GM19452 (cell line): ENCODE measurements around the gene ITGB7.
A peak's percentile ranks its signal among the peaks of the same experiment; 100 is the strongest.
"Not testable (repeated sequence)": the region's sequence is repeated elsewhere in the genome, so short reads cannot be mapped to it uniquely, and the experiment has no call there.

Experiments
- ATAC-seq: cut with Tn5 transposase; IDR thresholded peaks from one replicate; pipeline ENCODE4 v1.9.1; 2021; ENCODE audit not compliant: unreplicated experiment

Gene ITGB7

GRCh38 chr12:53180931-53181645 is 26.0 kb downstream of the ITGB7 start:
- peak; percentile 46 for ATAC-seq

DNA sequence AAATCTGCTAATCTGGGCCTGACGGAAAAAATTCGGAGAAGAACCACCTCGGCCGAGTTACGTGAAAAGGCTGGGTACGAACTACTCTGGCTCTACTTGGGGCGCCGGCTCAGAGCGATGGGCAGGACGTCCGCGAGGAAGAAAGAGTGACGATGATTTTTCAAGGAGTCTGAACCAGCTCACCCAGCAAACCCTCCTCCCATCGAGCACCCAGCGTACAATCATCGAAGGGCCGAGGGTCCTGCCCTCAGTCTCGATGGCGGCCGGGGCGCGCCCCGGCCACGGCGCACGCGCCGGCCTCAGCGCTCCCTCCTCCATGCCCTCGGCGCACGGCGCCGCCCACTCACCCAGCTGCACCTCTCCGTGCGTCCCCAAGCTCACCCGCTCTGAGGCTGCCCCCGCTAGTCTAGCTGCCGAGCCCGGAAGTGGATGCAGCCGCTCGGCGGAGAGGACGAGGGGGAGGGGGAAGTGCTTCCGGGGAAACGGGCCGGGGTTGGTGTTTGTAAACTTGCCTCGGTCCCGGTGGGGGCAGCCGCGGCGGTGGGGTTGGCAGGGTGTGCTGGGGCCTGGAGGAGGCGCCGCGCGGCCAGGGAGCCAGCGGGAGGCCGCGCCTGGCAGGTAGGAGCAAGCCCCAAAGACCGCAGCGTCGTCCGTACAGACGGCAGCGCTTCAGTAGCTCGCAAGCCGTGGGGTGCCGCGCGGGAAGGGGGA is 26.7 kb downstream of the ITGB7 start, which contains the start of the genes CSAD and ZNF740:
Gene CSAD, minus strand, starts transcription at position 706 of the 711 bp plus-strand sequence. CDS start 7,455 bp downstream, outside the sequence.
Gene ZNF740, plus strand, starts transcription at position 503 of the 711 bp plus-strand sequence. CDS start 1,262 bp downstream, outside the sequence.
- peak; percentile 92 for ATAC-seq

- ATAC-seq, result peak; percentile 17
Measured at GRCh38 chr12:53179687-53180219, 27.3 kb downstream of the ITGB7 start.

DNA sequence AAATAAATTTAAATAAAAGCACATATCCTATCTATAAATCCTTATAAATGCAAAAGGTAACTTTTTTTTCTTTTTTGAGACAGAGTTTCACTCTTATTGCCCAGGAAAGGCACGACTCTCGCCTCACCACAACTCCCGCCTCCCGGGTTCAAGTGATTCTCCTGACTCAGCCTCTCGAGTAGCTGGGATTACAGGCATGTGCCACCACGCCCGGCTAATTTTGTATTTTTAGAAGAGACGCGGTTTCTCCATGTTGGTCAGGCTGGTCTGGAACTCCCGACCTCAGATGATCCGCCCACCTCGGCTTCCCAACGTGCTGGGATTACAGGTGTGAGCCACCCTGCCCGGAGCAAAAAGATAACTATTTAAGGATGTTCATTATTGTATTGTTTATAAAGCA is 28.2 kb downstream of the ITGB7 start:
- not testable (repeated sequence) for ATAC-seq

- not testable (repeated sequence) for ATAC-seq
Measured at GRCh38 chr12:53177447-53177846, 29.6 kb downstream of the ITGB7 start.

- ATAC-seq, result no peak
Measured at GRCh38 chr12:53176750-53177149, 30.3 kb downstream of the ITGB7 start.

DNA sequence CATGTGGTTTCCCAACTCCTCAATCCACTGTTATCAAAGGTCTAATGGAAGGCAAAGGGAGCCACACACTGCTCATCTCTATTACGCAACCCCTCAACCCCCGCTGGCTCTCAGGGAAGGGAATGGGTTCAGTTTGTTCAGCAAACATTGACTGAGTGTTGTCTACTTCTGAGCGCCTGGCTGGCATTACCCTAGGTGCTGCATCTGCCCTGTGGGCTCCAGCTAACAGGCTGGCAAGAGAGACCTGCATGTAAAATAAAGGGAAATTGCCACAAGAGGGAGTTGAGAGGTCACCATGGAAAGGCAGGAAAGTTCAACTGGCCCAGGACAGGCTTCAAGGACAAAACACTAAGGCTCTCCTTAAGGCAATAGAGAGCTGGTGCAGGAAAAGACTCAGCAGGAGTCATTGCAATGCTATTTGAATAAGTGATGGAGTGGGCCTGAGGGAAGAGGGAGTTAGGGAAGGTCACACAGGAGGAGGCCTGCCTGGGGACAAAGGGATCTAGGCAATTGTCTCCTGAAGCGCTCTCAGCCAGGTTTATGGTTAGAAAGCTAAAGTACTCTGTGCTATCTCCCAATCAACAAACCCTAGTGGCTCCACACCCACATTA is 32.1 kb downstream of the ITGB7 start:
- ATAC-seq, result no peak

GRCh38 chr12:53173085-53173715 is 33.9 kb downstream of the ITGB7 start:
- ATAC-seq, result no peak

DNA sequence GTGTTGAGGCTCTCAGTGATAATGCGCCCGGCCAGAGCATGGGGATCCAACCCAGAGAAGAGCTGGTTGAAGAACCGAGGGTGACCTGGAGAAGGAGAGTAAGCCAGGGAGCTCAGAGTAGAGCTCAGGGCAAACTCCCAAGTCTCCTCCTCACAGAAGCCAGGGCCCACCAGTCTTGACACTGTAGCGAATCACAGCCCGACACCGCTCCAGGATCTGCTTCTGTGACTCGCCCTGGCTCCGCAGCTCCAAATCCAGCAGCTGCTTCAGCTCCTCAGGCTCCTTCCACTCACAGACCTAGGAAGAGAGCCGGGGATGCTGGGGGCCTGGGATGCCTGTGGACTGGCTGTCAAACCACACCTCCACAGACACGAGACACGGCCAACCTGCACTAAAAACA is 34.7 kb downstream of the ITGB7 start:
- ATAC-seq, result no peak

DNA sequence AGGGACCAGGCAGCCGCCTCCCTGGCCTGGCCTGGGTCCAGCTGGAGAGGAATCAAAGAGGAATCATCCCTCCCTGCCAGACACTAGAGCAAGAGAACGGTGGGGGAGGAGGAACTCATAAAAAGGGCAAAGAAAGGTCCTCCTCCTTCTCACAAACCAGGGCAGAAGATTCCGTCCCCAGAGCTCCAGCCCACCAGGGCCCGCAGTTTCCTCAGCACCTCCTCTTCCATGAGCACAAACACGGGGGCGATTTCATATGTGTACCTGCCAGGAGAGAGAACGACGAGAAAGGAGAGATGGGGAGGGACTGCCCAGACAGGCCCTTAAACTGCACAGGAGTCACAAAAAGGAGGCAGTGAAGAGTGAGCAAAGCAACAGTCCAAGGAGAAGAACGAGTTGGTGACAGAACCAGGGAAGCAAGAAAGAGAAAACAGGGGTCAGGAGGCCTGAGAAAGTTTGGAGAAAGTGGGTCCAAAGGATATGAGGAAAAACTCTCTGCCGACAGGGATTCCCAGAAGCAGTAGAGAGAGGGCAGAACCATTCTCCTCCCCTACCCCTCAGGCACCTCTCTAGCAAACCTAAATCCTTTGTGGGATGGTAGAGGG is 35.2 kb downstream of the ITGB7 start:
- ATAC-seq, result no peak

DNA sequence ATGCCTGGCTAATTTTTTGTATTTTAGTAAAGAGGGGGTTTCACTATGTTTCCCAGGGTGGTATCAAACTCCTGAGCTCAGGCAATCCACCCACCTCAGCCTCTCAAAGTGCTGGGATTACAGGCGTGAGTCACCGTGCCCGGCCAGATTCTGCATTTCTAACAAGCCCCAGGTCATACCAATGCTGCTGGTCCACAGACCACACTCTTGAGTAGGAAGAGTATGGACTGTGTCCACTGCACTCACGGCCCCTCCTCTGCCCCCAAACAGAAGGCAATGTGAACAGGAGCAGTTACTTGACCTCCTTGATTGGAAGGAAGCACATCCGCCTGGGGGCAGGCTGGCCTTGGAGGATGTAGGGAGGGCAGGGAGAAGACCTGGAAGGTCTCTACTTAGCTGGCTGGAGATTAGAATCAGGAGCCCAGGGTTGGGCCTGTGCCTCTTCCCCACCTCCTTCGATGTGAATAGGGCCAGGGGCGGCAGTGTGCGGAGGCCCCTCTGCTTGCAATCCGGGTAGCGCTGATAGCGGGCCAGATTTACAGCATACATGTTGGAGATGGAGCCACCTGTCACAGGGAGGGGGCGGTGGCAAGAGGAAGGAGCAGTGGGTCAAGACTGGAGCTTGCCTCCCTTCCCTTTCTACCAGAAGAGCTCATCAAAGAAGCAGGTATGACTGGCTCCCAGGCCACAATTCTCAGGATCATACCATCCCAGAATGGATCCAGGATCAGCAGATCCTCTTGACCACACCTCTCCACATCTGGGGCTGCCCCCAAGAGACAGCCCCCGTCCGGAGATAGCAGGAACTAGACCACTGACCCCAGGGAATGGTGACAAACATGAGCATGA is 36.0 kb downstream of the ITGB7 start:
- no peak for ATAC-seq

GRCh38 chr12:53170215-53170614 is 36.8 kb downstream of the ITGB7 start:
- no peak for ATAC-seq

DNA sequence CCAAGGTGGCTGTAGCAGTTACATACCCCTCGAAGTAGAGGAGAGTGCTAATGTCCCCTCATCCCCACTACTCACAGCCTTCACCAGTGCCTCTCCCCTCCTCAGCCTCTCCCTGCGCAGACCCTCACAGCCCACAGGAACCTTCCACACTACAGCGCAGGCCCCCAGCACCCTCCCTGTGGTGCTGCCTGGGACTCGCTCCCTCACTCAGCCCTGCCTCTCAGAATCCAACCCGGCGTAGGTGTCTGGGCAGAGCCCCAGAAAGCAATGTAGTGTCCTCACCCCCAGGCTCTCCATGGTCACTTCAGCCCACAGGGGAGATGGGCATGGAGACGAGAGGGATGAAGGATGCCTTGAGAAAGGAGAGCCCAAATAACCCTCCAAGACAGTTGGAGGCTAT is 37.4 kb downstream of the ITGB7 start:
- ATAC-seq, result no peak

DNA sequence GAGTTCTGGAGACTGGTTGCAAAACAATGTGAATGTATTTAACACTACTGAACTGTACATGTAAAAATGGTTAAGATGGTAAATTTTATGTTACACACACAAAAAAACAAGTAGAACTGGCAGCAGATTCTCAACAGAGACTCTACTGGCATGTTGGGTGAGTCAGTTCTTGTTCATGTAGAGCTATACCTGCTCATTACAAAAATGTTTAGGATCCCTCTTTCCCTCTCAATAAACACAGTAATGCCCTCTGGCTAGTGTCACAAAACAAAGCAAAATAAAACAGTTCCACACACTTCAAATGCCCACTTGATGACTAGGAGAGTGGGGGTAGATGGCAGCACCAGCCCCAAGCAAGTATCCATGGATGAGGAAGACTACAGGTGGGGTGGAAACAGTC is 40.2 kb downstream of the ITGB7 start:
- ATAC-seq, result no peak

GRCh38 chr12:53163008-53163407 is 44.0 kb downstream of the ITGB7 start:
- not testable (repeated sequence) for ATAC-seq

- no peak for ATAC-seq
Measured at GRCh38 chr12:53161119-53161911, 45.7 kb downstream of the ITGB7 start.

DNA sequence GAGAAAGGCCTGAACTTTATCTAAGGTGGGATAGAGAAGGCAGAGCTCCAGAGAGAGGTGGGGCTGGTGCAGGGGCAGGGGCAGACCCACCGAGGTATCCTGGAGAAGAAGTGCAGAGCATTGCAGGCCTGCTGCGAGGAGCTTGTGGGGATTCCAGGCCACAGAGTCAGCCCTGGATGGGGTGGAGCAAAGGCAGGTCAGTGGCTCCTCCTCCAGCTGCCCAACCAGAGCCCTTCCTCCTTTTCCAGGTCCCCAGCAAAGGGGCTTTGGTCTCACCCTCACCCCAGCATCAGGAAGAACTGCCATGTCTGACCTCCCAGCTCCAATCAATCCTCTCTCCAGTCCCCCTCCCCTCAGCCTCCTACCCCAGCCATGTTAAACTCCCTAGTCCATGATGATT is 46.4 kb downstream of the ITGB7 start:
- no peak for ATAC-seq

DNA sequence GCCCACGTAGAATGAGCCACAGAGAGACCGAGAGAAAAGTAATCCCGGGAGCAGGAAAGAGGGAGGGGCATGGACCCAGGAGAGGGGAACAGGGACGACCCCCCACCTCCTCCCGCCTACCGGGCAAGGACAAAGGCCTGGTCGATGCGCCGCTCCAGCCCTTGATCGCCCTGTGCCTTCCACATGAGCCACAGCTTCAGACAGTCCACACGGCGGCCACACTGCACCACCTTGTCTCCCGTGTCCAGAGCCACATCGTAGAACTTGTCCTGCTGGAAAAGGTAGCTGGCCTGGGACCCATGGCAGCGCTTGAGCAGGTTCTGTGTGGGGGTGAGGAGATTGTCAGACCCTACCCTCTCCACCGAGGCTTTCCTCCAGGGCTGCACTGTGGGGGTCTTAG is 47.1 kb downstream of the ITGB7 start:
- no peak for ATAC-seq
